ENCODE results near the gene RGS14.
A peak's percentile ranks its signal among the peaks of the same experiment; 100 is the strongest.

The RGS14 gene

DNA sequence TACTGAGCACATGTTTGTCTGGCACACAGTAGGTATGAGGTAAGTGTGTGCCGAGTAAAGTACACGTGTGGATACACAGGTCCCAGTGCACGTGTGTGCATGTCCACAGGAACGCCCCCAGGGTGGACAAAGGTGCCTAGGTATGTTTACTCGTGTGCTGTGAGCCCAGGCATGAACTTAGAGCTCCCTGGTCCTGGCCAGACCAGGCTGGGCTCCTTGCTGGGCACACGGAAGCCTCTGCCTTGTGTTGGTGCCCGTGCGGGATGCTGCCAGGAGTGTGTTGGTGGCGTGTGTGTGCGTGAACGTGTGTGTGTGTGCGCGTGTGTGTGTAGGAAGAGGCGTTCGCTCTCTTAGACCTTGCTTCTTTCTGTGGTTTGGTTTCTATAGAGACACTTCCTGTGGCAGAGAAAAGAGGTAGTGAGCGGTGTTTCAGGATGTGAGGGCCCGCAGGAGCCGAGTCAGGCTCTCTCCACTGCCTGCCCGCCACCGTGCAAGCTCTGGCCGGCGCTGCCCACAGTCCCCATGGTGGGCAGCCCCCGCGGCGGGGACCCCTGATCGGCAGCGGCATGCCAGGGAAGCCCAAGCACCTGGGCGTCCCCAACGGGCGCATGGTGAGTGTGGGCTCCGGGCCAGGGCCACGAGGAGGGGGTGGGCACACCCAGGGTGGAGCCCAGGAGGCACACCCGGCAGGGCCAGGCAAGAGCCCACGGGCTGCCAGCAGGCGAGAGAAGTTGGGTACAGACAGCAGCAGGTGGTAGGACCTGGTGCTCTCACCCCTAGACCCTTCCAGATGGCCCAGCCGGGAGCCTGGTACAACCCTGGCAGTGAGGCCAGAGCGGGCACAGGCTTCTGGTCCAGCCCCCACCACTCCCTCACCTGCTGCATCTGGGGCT, at the start of gene RGS14:
Gene RGS14 (plus strand): TSS at position 466 of the 893 bp plus-strand sequence. CDS start 101 bp downstream, at position 567.
- in situ Hi-C loops (cut with HindIII; ENCODE audit: low sequenced_read_pairs), result no loop called here
- no peak within 1 kb of the TSS for H3K4me3 ChIP-seq (ENCODE audit: low read depth, low read length)
- DNase-seq (ENCODE audit: low read depth), result no peak
- TF ChIP-seq, protein P1, sequence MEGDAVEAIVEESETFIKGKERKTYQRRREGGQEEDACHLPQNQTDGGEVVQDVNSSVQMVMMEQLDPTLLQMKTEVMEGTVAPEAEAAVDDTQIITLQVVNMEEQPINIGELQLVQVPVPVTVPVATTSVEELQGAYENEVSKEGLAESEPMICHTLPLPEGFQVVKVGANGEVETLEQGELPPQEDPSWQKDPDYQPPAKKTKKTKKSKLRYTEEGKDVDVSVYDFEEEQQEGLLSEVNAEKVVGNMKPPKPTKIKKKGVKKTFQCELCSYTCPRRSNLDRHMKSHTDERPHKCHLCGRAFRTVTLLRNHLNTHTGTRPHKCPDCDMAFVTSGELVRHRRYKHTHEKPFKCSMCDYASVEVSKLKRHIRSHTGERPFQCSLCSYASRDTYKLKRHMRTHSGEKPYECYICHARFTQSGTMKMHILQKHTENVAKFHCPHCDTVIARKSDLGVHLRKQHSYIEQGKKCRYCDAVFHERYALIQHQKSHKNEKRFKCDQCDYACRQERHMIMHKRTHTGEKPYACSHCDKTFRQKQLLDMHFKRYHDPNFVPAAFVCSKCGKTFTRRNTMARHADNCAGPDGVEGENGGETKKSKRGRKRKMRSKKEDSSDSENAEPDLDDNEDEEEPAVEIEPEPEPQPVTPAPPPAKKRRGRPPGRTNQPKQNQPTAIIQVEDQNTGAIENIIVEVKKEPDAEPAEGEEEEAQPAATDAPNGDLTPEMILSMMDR (IDR thresholded peaks at IDR 0.05; ENCODE audit: low read depth, low read length, missing control alignments), result no peak

DNA sequence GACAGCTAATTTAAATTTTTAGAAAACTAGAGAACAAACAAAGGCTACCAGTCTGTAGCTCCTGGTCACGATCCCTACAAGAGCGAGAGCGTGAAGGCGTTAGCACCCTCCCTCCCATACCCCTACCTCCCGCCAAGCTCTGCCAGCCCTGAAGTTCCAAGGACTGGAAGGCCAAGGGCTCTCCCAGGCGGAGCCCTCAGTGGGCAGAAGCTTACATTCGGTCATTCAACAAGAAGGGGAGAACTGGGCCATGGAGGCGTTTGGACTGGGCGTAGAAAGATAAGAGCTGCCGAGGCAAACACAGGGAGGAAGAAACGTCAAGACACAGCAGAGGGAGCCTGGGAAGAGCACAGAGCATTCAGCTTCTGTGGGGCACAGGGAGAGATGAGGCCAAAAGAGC, 49.0 kb upstream of the RGS14 start:
- no peak for DNase-seq (ENCODE audit: low read depth)
- in situ Hi-C loops (cut with HindIII; ENCODE audit: low sequenced_read_pairs), result no loop called here
- H3K4me3 ChIP-seq (ENCODE audit: low read depth, low read length), result no peak overlapping the region
- TF ChIP-seq, protein P1 (IDR thresholded peaks at IDR 0.05; ENCODE audit: low read depth, low read length, missing control alignments), result no peak

GRCh38 chr5:177309351-177310191, 48.2 kb upstream of the RGS14 start:
- no peak overlapping the region for H3K4me3 ChIP-seq (ENCODE audit: low read depth, low read length)
- peak; percentile 29 for DNase-seq (ENCODE audit: low read depth)
- in situ Hi-C loops (cut with HindIII; ENCODE audit: low sequenced_read_pairs), result no loop called here
- TF ChIP-seq, protein P1 (IDR thresholded peaks at IDR 0.05; ENCODE audit: low read depth, low read length, missing control alignments), result peak; percentile 95

DNA sequence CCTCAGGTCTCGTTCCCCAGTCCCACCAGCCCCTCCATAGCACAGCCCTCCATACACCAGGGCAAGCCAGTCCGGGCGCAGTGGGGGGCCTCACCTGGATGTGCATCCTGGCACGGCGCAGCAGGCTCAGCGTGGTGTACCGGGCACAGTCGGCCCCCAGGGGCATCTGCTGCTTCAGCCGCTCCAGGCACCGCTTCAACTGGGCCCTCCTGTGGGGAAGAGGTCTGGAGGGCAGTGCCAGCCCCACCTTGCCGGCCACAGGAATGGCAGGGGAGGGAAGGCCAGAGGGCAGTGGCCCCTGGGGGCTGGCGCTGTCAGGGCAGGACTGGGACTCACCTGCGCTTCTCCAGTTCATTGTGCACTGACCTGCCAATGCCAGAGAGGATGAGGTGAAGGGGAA, 47.4 kb upstream of the RGS14 start:
- TF ChIP-seq, protein P1 (IDR thresholded peaks at IDR 0.05; ENCODE audit: low read depth, low read length, missing control alignments), result no peak
- DNase-seq (ENCODE audit: low read depth), result no peak
- in situ Hi-C loops (cut with HindIII; ENCODE audit: low sequenced_read_pairs), result no loop called here
- H3K4me3 ChIP-seq (ENCODE audit: low read depth, low read length), result peak overlapping the region; percentile 56

DNA sequence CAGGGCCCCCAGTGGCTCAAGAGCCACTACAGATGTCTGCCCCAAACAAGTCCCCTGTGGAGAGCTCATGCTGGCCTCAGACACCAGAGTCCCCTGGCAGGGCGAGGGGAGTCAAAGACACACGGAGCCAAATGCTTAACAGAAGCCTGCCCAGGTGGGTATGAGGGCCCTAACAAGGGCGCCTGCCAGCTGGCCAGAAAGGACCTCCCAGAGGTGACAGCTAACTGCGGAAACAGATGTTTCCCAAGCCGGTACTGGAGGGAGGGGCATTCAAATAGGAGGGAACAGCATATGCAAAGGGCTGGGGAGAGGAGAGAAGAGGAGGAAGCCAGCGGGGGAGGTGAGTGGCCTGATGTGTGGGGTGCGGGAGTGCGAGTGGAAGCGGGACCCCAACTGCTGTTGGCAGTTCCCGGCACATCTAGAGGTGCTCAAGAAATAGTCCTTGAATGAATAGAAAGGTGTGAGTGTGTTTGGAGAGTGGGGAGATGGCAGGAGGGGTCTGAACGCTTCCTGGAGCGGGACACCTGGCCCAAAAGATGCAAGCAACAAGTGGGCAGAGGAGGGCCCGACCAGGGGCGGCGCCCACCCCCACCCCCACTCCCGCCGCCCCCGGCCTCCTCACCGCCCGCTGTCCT, 46.9 kb upstream of the RGS14 start:
- in situ Hi-C loops (cut with HindIII; ENCODE audit: low sequenced_read_pairs), result no loop called here
- TF ChIP-seq, protein P1 (IDR thresholded peaks at IDR 0.05; ENCODE audit: low read depth, low read length, missing control alignments), result no peak
- H3K4me3 ChIP-seq (ENCODE audit: low read depth, low read length), result peak overlapping the region; percentile 56
- DNase-seq (ENCODE audit: low read depth), result no peak

GRCh38 chr5:177311392-177311722, 46.4 kb upstream of the RGS14 start:
- in situ Hi-C loops (cut with HindIII; ENCODE audit: low sequenced_read_pairs), result no loop called here
- peak overlapping the region; percentile 56 for H3K4me3 ChIP-seq (ENCODE audit: low read depth, low read length)

More at GRCh38 chr5:177311392-177311722, 46.4 kb upstream of the RGS14 start:
- TF ChIP-seq, protein P1 (IDR thresholded peaks at IDR 0.05; ENCODE audit: low read depth, low read length, missing control alignments), result no peak
- no peak for DNase-seq (ENCODE audit: low read depth)
